RWPE2 (cell line): Measurements from ENCODE around the gene ENO2.

ENCODE experiments used
- ATAC-seq: fragments of 200-7000 bp; cut with Tn5 transposase; 3 replicates; pipeline ENCODE4 v1.9.1; 2021; ENCODE audit warnings: low read depth
- DNase-seq: peaks from one replicate; pipeline ENCODE4 v3.0.0-alpha.2; 2020; ENCODE audit warnings: low spot score
- H3K27ac ChIP-seq: fragments of 450-650 bp; 2 replicates; pipeline ENCODE4 v1.5.1; 2017; ENCODE audit warnings: mild to moderate bottlenecking; ENCODE audit not compliant: poor library complexity, severe bottlenecking
- H3K27me3 ChIP-seq: fragments of 250-450 bp; sonication (Bioruptor Pico); 2 replicates; pipeline ENCODE4 v1.5.1; 2021; ENCODE audit warnings: mild to moderate bottlenecking, moderate library complexity; ENCODE audit not compliant: insufficient read depth, poor library complexity, severe bottlenecking
- H3K36me3 ChIP-seq: fragments of 250-450 bp; sonication (Bioruptor Pico); 2 replicates; pipeline ENCODE4 v1.5.1; 2020; ENCODE audit warnings: low read depth, mild to moderate bottlenecking, moderate library complexity
- H3K4me1 ChIP-seq: fragments of 250-450 bp; sonication (Bioruptor Pico); 2 replicates; pipeline ENCODE4 v1.5.1; 2021; ENCODE audit warnings: mild to moderate bottlenecking, moderate library complexity; ENCODE audit not compliant: insufficient read depth, poor library complexity, severe bottlenecking
- H3K4me3 ChIP-seq: fragments of 250-450 bp; sonication (Bioruptor Pico); 2 replicates; pipeline ENCODE4 v1.5.1; 2021; ENCODE audit warnings: mild to moderate bottlenecking, moderate library complexity; ENCODE audit not compliant: severe bottlenecking
- H3K9me3 ChIP-seq: fragments of 250-450 bp; sonication (Bioruptor Pico); 2 replicates; pipeline ENCODE4 v1.5.1; 2021; ENCODE audit warnings: mild to moderate bottlenecking, moderate library complexity; ENCODE audit not compliant: severe bottlenecking
- CTCF ChIP-seq: fragments of 450-650 bp; IDR thresholded peaks from one replicate; pipeline ENCODE4 v1.5.1; 2017; ENCODE audit warnings: mild to moderate bottlenecking, moderate library complexity; ENCODE audit not compliant: poor library complexity, severe bottlenecking

ENO2 gene

GRCh38 chr12:6917491-6918231, 3.3 kb downstream of the ENO2 start:
- no peak overlapping the region for H3K4me3 ChIP-seq
- H3K9me3 ChIP-seq = no peaks in the 10 kb centered on the region
- H3K4me1 ChIP-seq = peaks cover 6% of the 10 kb centered on the region
- no peak for TF ChIP-seq CTCF
- ATAC-seq (no peak), DNase-seq (no peak)
- no peaks in the 10 kb centered on the region for H3K27me3 ChIP-seq
- H3K27ac ChIP-seq = no peak overlapping the region
- H3K36me3 ChIP-seq = peaks cover 35% of the 10 kb centered on the region

- peak; percentile 37 for TF ChIP-seq CTCF
- no peak overlapping the region for H3K4me3 ChIP-seq
- peak overlapping the region; percentile 26 for H3K27ac ChIP-seq
- H3K9me3 ChIP-seq = no peaks in the 10 kb centered on the region
- ATAC-seq (peak; percentile 38), DNase-seq (no peak)
- no peaks in the 10 kb centered on the region for H3K27me3 ChIP-seq
- H3K36me3 ChIP-seq = peaks cover 42% of the 10 kb centered on the region
- H3K4me1 ChIP-seq = peaks cover 9% of the 10 kb centered on the region
Measured at GRCh38 chr12:6919588-6919987, 5.2 kb downstream of the ENO2 start.

GRCh38 chr12:6921539-6921938, 7.2 kb downstream of the ENO2 start:
- no peak overlapping the region for H3K27ac ChIP-seq
- TF ChIP-seq CTCF = no peak
- DNase-seq = no peak
- peaks cover 29% of the 10 kb centered on the region for H3K4me1 ChIP-seq
- H3K9me3 ChIP-seq = no peaks in the 10 kb centered on the region
- ATAC-seq = no peak
- peaks cover 38% of the 10 kb centered on the region for H3K36me3 ChIP-seq
- H3K4me3 ChIP-seq = no peak overlapping the region
- no peaks in the 10 kb centered on the region for H3K27me3 ChIP-seq

- TF ChIP-seq CTCF = no peak
- peaks cover 33% of the 10 kb centered on the region for H3K36me3 ChIP-seq
- H3K4me1 ChIP-seq = peaks cover 34% of the 10 kb centered on the region
Measured at GRCh38 chr12:6921996-6922946, 7.9 kb downstream of the ENO2 start.

More at GRCh38 chr12:6921996-6922946, 7.9 kb downstream of the ENO2 start:
- H3K4me3 ChIP-seq = no peak overlapping the region
- ATAC-seq (no peak), DNase-seq (no peak)
- H3K9me3 ChIP-seq = no peaks in the 10 kb centered on the region
- no peaks in the 10 kb centered on the region for H3K27me3 ChIP-seq
- no peak overlapping the region for H3K27ac ChIP-seq
